Forelimb muscle (tissue), 1 donor: Measurements from ENCODE around the gene NDUFB3. TPM values are rescaled to one million over a fixed set of nuclear protein-coding genes. Genes with fewer than 3 reads are reported as not detected.
"Not testable (repeated sequence)": the region's sequence is repeated elsewhere in the genome, so short reads cannot be mapped to it uniquely, and the experiment has no call there.

Experiments
- DNase-seq: peaks from one replicate; pipeline ENCODE4 v3.0.0-alpha.2; 2013; ENCODE audit warnings: low read depth
- polyA plus RNA-seq: library from polyadenylated mRNA; unstranded; fragments of 120-200 nt; gene quantifications from one replicate; pipeline ENCODE4 v1.2.1, GENCODE V29; 2013; ENCODE audit not compliant: insufficient read length

The NDUFB3 gene
- polyA plus RNA-seq, 1 donor: 87.4 TPM

- no peak for DNase-seq
Observed at GRCh38 chr2:201090574-201090973, 18.8 kb downstream of the NDUFB3 start.

GRCh38 chr2:201093573-201093972 lies 21.8 kb downstream of the NDUFB3 start:
- DNase-seq: no peak

- DNase-seq: no peak
Observed at GRCh38 chr2:201100497-201100896, 28.7 kb downstream of the NDUFB3 start.

GRCh38 chr2:201105759-201106158 lies 34.0 kb downstream of the NDUFB3 start:
- DNase-seq: no peak

- no peak for DNase-seq
Observed at GRCh38 chr2:201107624-201108023, 35.8 kb downstream of the NDUFB3 start.

GRCh38 chr2:201108341-201108740 lies 36.5 kb downstream of the NDUFB3 start:
- DNase-seq: no peak

- DNase-seq: no peak
Observed at GRCh38 chr2:201109186-201109585, 37.4 kb downstream of the NDUFB3 start.

GRCh38 chr2:201110615-201111014 lies 38.8 kb downstream of the NDUFB3 start:
- no peak for DNase-seq

- DNase-seq: no peak
Observed at GRCh38 chr2:201111096-201111495, 39.3 kb downstream of the NDUFB3 start.

- DNase-seq: no peak
Observed at GRCh38 chr2:201114350-201114749, 42.5 kb downstream of the NDUFB3 start.

GRCh38 chr2:201114846-201115245 lies 43.0 kb downstream of the NDUFB3 start:
- no peak for DNase-seq

GRCh38 chr2:201116115-201116958 lies 44.5 kb downstream of the NDUFB3 start, which contains the start of gene CFLAR:
Gene CFLAR, plus strand, starts transcription at chr2:201116164. Its CDS starts 13,702 bp downstream, at chr2:201129866.
- DNase-seq: peak; percentile 50

GRCh38 chr2:201116959-201117734 lies 45.3 kb downstream of the NDUFB3 start:
- peak; percentile 55 for DNase-seq

- DNase-seq: not testable (repeated sequence)
Observed at GRCh38 chr2:201117735-201118094, 45.9 kb downstream of the NDUFB3 start.

GRCh38 chr2:201118121-201118960 lies 46.5 kb downstream of the NDUFB3 start:
- DNase-seq: peak; percentile 45

GRCh38 chr2:201118961-201119854 lies 47.4 kb downstream of the NDUFB3 start:
- no peak for DNase-seq

- no peak for DNase-seq
Observed at GRCh38 chr2:201122276-201122675, 50.5 kb downstream of the NDUFB3 start.

- no peak for DNase-seq
Observed at GRCh38 chr2:201126308-201127151, 54.7 kb downstream of the NDUFB3 start.

- DNase-seq: no peak
Observed at GRCh38 chr2:201127152-201127511, 55.3 kb downstream of the NDUFB3 start.

GRCh38 chr2:201127570-201127969 lies 55.8 kb downstream of the NDUFB3 start:
- DNase-seq: no peak
